Endothelial cell of umbilical vein (primary cell): Measurements from ENCODE around the gene ASTN1.

ENCODE experiments used
- EZH2 ChIP-seq: IDR thresholded peaks from 2 replicates; pipeline ENCODE4 v1.6.1; 2012; ENCODE audit warnings: borderline replicate concordance, low read depth, mild to moderate bottlenecking, moderate library complexity, low read length, inconsistent platforms; ENCODE audit not compliant: severe bottlenecking
- FOS ChIP-seq: IDR thresholded peaks from 2 replicates; pipeline ENCODE4 v1.6.1; 2011; ENCODE audit warnings: mild to moderate bottlenecking, low read length, moderate library complexity, borderline replicate concordance; ENCODE audit not compliant: insufficient read depth
- GATA2 ChIP-seq: IDR thresholded peaks from 2 replicates; pipeline ENCODE4 v1.7.0; 2011; ENCODE audit warnings: low read depth, mild to moderate bottlenecking, moderate library complexity, mixed read lengths, low read length; ENCODE audit not compliant: insufficient read length, insufficient read depth
- MAX ChIP-seq: IDR thresholded peaks from 2 replicates; pipeline ENCODE4 v1.6.1; 2011; ENCODE audit not compliant: insufficient read depth, insufficient read length
- MYC ChIP-seq: IDR thresholded peaks from one replicate; pipeline ENCODE4 v1.6.1; 2011; ENCODE audit warnings: mild to moderate bottlenecking, low read depth, low read length
- POLR2A ChIP-seq: IDR thresholded peaks from 2 replicates; pipeline ENCODE4 v1.6.1; 2012; ENCODE audit warnings: low read depth, mild to moderate bottlenecking, control low read depth, low read length
- POLR2AphosphoS5 ChIP-seq: IDR thresholded peaks from 2 replicates; pipeline ENCODE4 v1.6.1; 2012; ENCODE audit warnings: low read depth, mild to moderate bottlenecking, control low read depth, low read length, moderate library complexity; ENCODE audit not compliant: insufficient read depth
- TF ChIP-seq, protein P1 (sequence below), 2 donors: IDR thresholded peaks; 1 replicate in 1 of 2; 2 replicates in 1 of 2; pipeline ENCODE4 v1.5.1; 2011; ENCODE audit warnings: low read length in 2 of 2, mild to moderate bottlenecking in 2 of 2, moderate library complexity in 2 of 2, control low read depth in 1 of 2, inconsistent platforms in 1 of 2, low read depth in 1 of 2; ENCODE audit not compliant: insufficient read depth in 1 of 2; ENCODE audit errors: extremely low read depth in 1 of 2

DNA sequence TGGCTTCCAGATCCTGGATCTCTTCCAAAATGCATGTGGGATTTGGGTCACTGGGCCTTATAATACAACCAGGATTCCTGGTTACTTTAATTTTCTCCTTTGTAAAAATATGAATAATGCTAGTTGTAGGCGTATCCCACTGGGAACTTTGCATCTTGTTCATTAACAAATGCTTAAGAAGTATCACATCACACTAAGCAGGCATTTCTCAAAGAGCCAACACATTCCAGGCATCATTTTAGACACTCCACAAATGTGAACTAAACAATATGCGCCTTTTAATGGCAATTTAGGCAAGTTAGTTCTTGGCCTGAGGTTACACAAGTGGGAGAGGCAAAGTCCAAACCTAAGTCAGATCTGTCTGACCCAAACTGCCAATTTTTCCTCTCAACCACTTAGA is 22.1 kb upstream of the ASTN1 start:
- TF ChIP-seq POLR2A (no peak), GATA2 (no peak), POLR2AphosphoS5 (no peak), EZH2 (no peak), FOS (no peak), MYC (no peak), MAX (no peak)
- TF ChIP-seq, protein P1, sequence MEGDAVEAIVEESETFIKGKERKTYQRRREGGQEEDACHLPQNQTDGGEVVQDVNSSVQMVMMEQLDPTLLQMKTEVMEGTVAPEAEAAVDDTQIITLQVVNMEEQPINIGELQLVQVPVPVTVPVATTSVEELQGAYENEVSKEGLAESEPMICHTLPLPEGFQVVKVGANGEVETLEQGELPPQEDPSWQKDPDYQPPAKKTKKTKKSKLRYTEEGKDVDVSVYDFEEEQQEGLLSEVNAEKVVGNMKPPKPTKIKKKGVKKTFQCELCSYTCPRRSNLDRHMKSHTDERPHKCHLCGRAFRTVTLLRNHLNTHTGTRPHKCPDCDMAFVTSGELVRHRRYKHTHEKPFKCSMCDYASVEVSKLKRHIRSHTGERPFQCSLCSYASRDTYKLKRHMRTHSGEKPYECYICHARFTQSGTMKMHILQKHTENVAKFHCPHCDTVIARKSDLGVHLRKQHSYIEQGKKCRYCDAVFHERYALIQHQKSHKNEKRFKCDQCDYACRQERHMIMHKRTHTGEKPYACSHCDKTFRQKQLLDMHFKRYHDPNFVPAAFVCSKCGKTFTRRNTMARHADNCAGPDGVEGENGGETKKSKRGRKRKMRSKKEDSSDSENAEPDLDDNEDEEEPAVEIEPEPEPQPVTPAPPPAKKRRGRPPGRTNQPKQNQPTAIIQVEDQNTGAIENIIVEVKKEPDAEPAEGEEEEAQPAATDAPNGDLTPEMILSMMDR (IDR thresholded peaks at IDR 0.05; ENCODE audit: extremely low read depth in 1 of 2, insufficient read depth in 1 of 2, low read depth in 1 of 2, low read length in 2 of 2): no peak
